Panc1 (cell line): ENCODE measurements around the gene SAMHD1. TPM values are rescaled to one million over a fixed set of nuclear protein-coding genes. Genes with fewer than 3 reads are reported as not detected.

Experiments
- ATAC-seq: fragments of 200-7000 bp; cut with Tn5 transposase; 2 replicates; pipeline ENCODE4 v1.9.1; 2020; ENCODE audit warnings: mild to moderate bottlenecking, moderate library complexity
- BruUV-seq: library from RNA; stranded (reverse); fragments of 400-500 nt; replicated peaks from 2 replicates; lab custom pipeline; 2021; lab: Mats Ljungman, UMichigan
- CTCF ChIA-PET: fragments of 300-600 bp; sonication (Branson Sonifier 250); formaldehyde crosslinking; loops from one replicate; lab custom pipeline; 2022; ENCODE audit warnings: antibody characterized with exemption; lab: Charles Lee
- POLR2A ChIA-PET: fragments of 300-600 bp; sonication (Branson Sonifier 250); formaldehyde crosslinking; loops from one replicate; lab custom pipeline; 2022; ENCODE audit warnings: antibody characterized with exemption; lab: Charles Lee
- DNase-seq: peaks from one replicate; pipeline ENCODE4 v3.0.0-alpha.2; 2010; ENCODE audit warnings: low read depth, low spot score
- H3K27ac ChIP-seq: 2 replicates; pipeline ENCODE4 v1.5.1; 2011; ENCODE audit warnings: mild to moderate bottlenecking, low read length, inconsistent platforms
- H3K27me3 ChIP-seq: fragments of 200-500 bp; sonication (Bioruptor generic); 2 replicates; pipeline ENCODE4 v1.6.0; 2014; ENCODE audit warnings: low read length, inconsistent platforms; ENCODE audit not compliant: control insufficient read depth, insufficient read depth
- H3K36me3 ChIP-seq: fragments of 200-500 bp; sonication (Bioruptor generic); 2 replicates; pipeline ENCODE4 v1.5.1; 2014; ENCODE audit warnings: inconsistent platforms, mild to moderate bottlenecking, low read length, moderate library complexity; ENCODE audit not compliant: control insufficient read depth, insufficient read depth
- H3K4me1 ChIP-seq: 2 replicates; pipeline ENCODE4 v1.5.1; 2011; ENCODE audit warnings: inconsistent platforms, mild to moderate bottlenecking, low read length, moderate library complexity; ENCODE audit not compliant: control insufficient read depth, insufficient read depth
- H3K4me3 ChIP-seq, 2 experiments: 2 replicates each; pipeline ENCODE4 v1.5.1; 2011 to 2012; ENCODE audit warnings: low read depth in 2 of 2, low read length in 2 of 2, mild to moderate bottlenecking in 2 of 2, inconsistent platforms in 1 of 2, moderate library complexity in 1 of 2
- H3K9me3 ChIP-seq: fragments of 200-500 bp; sonication (Bioruptor generic); 2 replicates; pipeline ENCODE4 v1.5.1; 2014; ENCODE audit warnings: low read depth, mild to moderate bottlenecking, inconsistent platforms, low read length, moderate library complexity; ENCODE audit not compliant: control insufficient read depth, insufficient read depth
- POLR2AphosphoS5 ChIP-seq: IDR thresholded peaks from 2 replicates; pipeline ENCODE4 v1.6.1; 2012; ENCODE audit warnings: mild to moderate bottlenecking, low read depth, low read length, moderate library complexity
- SIN3A ChIP-seq: IDR thresholded peaks from 2 replicates; pipeline ENCODE4 v1.6.1; 2012; ENCODE audit warnings: low read depth, mild to moderate bottlenecking, low read length, moderate library complexity, borderline replicate concordance; ENCODE audit not compliant: insufficient read depth
- TCF7L2 ChIP-seq: IDR thresholded peaks from 2 replicates; pipeline ENCODE4 v1.6.1; 2011; ENCODE audit warnings: mild to moderate bottlenecking, low read depth, low read length, inconsistent platforms
- in situ Hi-C: cut with HindIII; loops from 2 replicates; pipeline ENCODE4 v1.10.0; 2016; ENCODE audit warnings: low sequenced_read_pairs, low pct_unique_long_range_greater_than_20kb
- intact Hi-C: fragments of 100-400 bp; cut with micrococcal nuclease; formaldehyde crosslinking; loops from one replicate; pipeline ENCODE4 v1.10.0; 2022; ENCODE audit not compliant: unreplicated experiment
- total RNA-seq: library from RNA; stranded (reverse); gene quantifications from one replicate; pipeline ENCODE4 v1.2.1, GENCODE V29; 2021; ENCODE audit not compliant: unreplicated experiment
- TF ChIP-seq, protein P1 (sequence below), 2 experiments: IDR thresholded peaks; 2 replicates each; pipeline ENCODE4 v1.6.1; 2011 to 2012; ENCODE audit warnings: low read depth in 2 of 2, control low read depth in 1 of 2, low read length in 1 of 2, mild to moderate bottlenecking in 1 of 2, moderate library complexity in 1 of 2; ENCODE audit not compliant: insufficient read depth in 1 of 2
- TF ChIP-seq, protein P2 (sequence below): fragments of 450-650 bp; IDR thresholded peaks from 2 replicates; pipeline ENCODE4 v1.5.1; 2017; ENCODE audit warnings: mild to moderate bottlenecking

SAMHD1 gene
- total RNA-seq, 1 experiment from 2014 or later = 16.8 TPM

DNA sequence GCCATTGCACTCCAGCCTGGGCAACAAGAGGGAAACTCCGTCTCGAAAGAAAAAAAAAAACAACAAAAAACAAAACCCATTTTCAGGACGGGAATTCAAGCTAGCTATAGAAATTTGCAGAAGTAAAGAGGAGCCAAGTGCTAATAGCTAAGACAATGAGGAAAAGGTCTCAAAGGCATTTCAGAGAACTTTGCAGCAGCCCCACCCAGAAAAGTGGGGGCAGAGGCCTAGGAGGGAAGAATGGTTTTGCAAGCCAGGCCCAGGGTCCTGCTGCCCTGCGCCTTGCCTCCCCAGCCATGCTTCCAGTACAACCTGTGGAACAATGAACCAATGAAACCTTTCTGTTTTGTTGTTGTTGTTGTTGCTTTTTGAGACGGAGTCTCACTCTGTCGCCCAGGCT, 38.3 kb upstream of the SAMHD1 start:
- TF ChIP-seq, protein P1, sequence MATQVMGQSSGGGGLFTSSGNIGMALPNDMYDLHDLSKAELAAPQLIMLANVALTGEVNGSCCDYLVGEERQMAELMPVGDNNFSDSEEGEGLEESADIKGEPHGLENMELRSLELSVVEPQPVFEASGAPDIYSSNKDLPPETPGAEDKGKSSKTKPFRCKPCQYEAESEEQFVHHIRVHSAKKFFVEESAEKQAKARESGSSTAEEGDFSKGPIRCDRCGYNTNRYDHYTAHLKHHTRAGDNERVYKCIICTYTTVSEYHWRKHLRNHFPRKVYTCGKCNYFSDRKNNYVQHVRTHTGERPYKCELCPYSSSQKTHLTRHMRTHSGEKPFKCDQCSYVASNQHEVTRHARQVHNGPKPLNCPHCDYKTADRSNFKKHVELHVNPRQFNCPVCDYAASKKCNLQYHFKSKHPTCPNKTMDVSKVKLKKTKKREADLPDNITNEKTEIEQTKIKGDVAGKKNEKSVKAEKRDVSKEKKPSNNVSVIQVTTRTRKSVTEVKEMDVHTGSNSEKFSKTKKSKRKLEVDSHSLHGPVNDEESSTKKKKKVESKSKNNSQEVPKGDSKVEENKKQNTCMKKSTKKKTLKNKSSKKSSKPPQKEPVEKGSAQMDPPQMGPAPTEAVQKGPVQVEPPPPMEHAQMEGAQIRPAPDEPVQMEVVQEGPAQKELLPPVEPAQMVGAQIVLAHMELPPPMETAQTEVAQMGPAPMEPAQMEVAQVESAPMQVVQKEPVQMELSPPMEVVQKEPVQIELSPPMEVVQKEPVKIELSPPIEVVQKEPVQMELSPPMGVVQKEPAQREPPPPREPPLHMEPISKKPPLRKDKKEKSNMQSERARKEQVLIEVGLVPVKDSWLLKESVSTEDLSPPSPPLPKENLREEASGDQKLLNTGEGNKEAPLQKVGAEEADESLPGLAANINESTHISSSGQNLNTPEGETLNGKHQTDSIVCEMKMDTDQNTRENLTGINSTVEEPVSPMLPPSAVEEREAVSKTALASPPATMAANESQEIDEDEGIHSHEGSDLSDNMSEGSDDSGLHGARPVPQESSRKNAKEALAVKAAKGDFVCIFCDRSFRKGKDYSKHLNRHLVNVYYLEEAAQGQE (IDR thresholded peaks at IDR 0.05; ENCODE audit: insufficient read depth in 1 of 2, low read depth in 2 of 2, low read length in 1 of 2) = no peak
- TF ChIP-seq TCF7L2 = no peak
- H3K4me1 ChIP-seq = no peaks in the 10 kb centered on the region
- H3K4me3 ChIP-seq = no peak overlapping the region
- ATAC-seq (no peak), DNase-seq (no peak)
- ChIA-PET CTCF (no interaction called here), POLR2A (no interaction called here)
- in situ Hi-C loops (no loop called here), intact Hi-C loops (no loop called here)
- no peak overlapping the region for H3K27ac ChIP-seq
- H3K36me3 ChIP-seq = no peaks in the 10 kb centered on the region
- BruUV-seq = no TSS peak
- no peaks in the 10 kb centered on the region for H3K27me3 ChIP-seq
- no peaks in the 10 kb centered on the region for H3K9me3 ChIP-seq

DNA sequence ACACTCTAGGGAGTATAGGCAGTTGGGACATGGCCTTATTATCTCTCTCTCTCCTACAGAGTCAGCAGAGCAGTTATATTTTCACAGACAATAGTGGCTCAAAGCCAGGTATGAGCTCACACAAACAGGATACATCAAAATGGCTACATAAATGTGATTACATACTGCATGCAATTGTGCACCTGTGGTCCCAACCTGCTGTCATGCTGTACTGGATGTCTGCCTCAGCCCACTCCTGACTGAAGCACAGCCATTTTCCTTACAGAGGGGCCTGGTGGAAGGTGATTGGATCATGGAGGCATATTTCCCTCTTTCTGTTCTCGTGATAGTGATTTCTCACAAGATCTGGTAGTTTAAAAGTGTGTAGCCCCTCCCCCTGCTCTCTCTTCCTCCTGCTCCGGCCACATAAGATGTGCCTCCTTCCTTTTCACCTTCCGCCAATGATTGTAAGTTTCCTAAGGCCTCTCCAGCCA, 37.0 kb upstream of the SAMHD1 start:
- H3K27ac ChIP-seq = no peak overlapping the region
- ChIA-PET CTCF (no interaction called here), POLR2A (no interaction called here)
- no peak overlapping the region for H3K4me3 ChIP-seq
- in situ Hi-C loops (no loop called here), intact Hi-C loops (no loop called here)
- no peak for ATAC-seq
- no peaks in the 10 kb centered on the region for H3K36me3 ChIP-seq
- no TSS peak for BruUV-seq
- H3K9me3 ChIP-seq = no peaks in the 10 kb centered on the region
- no peak for DNase-seq
- TF ChIP-seq, protein P1 (IDR thresholded peaks at IDR 0.05; ENCODE audit: insufficient read depth in 1 of 2, low read depth in 2 of 2, low read length in 1 of 2) = no peak
- TF ChIP-seq SIN3A = no peak
- TF ChIP-seq, protein P2, sequence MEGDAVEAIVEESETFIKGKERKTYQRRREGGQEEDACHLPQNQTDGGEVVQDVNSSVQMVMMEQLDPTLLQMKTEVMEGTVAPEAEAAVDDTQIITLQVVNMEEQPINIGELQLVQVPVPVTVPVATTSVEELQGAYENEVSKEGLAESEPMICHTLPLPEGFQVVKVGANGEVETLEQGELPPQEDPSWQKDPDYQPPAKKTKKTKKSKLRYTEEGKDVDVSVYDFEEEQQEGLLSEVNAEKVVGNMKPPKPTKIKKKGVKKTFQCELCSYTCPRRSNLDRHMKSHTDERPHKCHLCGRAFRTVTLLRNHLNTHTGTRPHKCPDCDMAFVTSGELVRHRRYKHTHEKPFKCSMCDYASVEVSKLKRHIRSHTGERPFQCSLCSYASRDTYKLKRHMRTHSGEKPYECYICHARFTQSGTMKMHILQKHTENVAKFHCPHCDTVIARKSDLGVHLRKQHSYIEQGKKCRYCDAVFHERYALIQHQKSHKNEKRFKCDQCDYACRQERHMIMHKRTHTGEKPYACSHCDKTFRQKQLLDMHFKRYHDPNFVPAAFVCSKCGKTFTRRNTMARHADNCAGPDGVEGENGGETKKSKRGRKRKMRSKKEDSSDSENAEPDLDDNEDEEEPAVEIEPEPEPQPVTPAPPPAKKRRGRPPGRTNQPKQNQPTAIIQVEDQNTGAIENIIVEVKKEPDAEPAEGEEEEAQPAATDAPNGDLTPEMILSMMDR = no peak
- TF ChIP-seq POLR2AphosphoS5 = no peak
- no peak for TF ChIP-seq TCF7L2
- no peaks in the 10 kb centered on the region for H3K27me3 ChIP-seq
- no peaks in the 10 kb centered on the region for H3K4me1 ChIP-seq
